NCI-H1930 (cell line): ENCODE results near the gene PSD4.

ENCODE experiments used
- DNase-seq, 2 experiments: peaks; one replicate each; lab custom pipeline; 2025; lab: John Stamatoyannopoulos, UW

The PSD4 gene

DNA sequence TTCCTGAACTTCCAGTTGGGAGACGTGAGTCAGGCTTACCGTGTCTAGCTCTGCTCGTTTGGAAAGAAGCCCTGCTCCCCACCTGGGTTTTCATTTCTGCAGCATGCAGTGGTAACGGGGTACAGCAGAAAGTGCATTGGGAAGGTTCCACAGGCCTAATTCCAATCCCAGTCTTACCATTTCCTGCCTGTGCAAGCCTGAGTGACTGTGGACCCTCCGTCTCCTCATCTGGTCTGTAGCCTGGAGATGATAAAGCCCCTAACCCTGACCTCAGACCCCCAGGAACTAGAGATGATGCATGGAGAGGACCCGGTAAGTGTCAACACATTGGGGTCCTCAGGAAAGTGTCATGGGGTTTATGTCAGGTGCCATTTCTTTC lies 5.8 kb upstream of the PSD4 start:
- no peak for DNase-seq

DNA sequence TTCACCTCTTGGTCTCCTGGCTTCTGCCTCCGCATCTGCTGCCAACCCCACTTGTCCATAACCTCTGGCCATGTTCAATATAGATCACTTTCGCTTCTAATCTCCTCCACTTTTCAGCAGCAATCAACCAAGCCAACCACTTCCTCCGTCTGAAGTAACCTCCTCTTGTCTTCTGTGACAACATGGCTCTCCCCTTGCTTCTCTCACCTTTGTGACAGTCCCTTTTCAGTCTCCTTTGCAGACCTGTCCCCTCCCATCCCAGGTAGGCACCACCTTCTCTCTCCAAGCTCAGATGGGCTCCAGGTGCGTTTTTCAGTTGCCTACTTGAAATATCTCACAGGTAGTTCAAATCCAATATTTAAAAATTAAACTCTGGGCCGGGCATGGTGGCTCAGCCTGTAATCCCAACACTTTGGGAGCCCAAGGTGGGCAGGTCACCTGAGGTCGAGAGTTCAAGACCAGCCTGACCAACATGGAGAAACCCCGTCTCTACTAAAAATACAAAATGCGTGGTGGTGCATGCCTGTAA lies 4.7 kb upstream of the PSD4 start:
- DNase-seq: no peak

DNA sequence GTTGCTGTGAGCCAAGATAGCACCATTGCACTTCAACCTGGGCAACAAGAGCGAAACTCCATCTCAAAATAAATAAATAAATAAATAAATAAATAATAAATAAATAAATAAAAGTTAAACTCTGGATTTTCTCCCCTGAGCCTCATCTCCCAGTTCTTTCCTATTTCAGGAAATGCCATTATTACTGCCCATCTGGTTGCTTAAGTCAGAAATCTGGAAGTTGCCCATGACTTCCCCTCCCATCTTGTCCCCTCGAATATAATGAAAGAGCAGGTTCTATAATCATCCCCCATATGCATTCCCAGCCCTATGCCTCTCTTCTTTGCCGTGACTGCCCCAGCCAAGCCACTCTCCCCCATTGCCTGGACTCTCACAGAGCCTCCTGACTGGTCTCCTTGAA lies 4.2 kb upstream of the PSD4 start:
- DNase-seq: no peak

DNA sequence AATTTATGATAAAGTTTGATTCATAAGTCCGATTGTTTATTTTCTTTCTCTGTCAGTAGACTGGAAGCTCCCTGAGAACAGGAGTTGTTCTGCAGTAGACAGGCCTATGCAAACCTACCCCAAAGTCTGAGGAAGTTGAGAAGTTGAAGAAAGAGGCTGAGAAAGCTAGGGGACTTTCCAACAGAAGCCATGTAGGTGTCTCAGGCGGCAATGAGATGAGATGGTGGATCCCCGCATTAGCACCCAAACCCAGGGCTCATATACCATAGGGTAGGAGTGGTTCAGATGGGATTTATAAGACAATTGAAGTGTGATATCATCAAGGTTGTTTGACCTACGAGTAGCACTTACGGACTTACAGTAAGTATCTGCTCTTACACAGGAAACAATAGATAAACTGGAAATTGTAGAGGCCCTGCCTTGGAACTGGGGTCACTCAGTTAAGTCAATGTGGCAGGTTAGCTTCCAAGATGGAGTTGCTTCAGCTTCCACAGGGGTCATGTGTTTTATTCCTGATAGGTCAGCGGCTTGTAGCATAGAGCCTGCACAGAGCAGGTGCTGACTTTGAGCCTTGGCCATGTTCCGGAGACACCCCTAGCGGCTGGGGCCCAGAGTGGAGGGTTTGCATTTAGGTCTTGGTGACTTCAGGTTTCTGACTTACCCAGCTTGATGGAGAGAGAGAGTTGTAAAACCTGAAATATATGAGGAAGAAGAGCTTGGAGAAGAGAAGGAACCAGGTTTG lies 2.3 kb upstream of the PSD4 start:
- DNase-seq: no peak

DNA sequence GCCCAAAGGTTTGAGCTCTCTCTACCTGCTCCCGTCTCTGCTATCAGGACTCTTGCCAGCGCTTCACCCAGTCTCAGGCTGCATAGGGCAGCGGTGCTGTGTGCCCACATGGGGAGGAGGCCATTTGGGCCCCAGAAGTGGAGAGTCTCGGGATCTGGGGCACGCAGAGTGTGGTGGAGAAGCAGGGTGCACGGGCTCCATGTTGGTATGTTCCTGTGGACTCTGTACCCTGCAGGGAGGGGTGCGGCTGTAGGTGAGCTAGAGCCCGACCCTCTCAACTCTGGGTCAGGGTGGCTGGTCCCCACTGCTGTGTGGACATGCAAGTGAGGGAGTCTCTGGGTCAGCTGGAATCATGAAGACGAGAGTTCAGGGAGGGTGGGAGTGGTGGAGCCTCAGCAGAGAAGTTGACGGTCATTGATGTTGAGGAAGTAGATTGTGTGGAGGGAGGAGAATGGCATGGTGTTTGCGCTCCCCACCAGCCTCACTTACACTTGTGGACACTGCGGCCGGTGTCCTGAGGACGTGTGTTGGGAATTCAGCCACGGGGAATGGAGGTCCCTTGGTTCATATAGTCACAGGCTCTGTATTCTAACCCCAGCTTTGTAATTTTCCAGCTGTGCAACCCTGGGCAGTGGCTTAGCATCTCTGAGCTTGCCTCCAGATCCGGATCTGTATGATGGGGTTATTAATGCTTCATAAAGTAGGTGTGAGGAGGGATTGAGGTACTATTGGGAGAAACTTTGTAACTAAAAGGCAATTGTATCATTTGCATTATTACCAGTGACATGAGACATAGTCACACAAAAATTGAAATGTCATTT lies 840 bp upstream of the PSD4 start:
- no peak for DNase-seq

DNA sequence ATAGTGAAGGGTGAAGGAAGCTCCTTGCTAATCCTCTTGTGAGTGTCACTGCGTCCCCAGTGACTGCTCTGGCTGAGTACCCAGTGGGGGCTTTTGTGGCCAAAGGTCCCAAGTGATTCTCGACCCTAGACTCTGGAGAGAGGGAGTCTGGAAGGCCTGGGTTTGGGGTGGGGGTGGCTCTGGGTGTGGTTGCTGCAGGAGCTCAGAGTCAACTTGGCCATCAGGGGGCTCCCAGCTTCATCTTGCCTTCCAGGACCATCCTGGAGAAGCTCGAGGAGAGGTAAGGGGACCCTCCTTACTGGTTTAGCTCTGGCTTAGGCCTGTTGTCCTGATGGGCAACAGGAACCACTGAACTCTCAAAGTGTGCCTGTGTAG lies 592 bp downstream of the PSD4 start:
- DNase-seq: no peak

DNA sequence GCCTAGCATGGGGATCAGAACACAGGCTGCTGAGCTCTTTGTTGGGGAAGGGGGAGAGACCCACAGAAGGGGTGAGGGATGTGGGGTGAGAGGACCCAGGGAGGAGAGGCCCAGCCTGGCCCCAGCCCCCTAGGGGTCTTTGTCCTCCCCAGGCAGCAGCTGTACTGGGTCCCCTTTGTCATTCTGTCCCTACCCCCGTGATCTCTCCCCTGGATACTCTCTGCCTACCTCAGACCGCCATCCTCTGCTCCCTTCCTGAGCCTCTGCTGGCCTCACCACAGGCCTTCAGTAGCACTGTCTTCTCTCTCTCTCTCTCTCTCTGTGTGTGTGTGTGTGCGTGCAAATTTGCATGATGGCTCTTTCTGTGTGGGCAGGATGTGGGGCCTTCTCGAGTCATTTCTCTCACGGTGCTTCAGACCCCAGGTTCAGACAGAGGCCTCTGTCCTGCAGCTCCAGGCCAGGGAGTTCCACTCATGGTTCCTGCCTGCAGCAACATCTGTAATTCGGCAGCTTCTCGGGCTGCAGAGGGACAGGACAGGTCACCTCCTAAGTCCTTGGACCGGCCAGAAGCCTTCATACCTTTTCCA lies 1.4 kb downstream of the PSD4 start:
- DNase-seq: no peak

DNA sequence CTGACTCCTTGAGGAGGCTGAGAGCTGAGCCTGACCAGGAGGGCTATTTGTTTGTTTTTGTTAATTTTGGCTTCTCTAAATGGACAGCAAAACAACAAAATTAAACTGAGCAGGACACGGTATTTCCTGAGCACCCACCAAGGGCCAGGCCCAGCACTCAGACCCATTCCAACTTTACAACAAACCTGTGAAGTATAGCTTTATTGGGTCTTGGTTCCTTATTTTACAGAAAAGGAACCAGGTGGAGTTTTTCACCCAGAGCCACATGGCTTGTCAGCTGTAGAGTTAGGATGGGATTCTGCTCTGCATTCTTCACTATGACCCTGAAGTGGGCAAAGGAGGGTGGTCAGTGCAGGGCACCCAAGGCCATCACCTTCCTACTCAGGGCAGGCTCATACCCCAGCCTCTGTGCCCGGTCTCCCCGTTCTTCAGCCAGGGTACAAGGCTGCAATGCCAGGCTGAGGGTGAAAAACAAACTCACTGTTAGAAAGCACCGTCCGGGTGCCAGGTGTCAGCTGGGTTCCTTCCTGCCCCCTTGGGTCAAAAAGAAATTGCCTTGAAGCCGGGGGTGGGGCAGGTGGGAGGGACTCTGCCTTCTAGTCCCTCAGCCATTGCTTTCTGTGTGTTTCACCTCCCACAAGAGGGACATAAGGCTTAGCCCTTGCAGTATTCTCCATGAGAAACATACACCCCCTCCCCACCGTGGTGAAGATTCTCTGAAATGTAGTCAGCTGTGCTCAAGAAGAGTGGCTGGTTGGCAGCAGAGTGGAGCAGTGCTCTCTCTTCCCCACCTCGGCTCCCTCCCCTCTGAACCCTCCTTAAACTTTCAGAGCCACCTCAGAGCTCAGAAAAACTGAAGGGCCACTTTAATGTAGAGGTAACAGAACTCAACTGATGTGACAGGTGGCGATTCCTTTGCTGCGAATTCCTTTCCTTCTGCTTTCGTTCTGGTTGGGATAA lies 2.2 kb downstream of the PSD4 start:
- DNase-seq: no peak

DNA sequence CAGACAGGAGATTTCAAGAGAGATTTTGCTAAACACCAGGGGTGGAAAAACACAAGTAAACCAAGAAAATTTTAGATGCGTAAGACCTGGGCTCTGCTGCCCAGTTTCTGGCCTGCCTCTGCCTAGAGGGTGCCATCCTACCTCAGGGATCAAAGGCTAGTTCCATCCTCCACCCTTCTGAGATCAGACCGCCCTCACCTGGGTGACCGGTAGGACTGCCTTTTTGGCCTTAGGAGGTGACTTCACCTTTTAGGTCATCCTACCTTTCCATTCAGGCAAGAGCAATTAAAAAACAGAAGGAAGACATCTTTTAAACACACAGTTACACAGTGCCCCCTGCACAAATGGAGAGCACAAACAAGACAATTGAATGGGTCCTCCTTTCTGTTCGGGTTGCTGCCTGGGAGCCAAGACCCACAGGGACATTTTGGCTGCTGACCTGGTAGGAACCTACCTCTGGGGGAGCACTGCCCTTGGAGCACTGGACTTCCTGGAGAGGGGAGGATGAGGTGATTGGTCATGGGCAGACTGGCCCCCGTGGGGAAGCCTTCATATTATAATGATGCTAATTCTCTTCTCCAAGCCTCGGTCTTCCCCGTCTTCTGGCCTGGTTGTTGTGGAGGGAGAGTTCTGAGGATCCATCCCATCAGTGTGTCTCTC lies 3.1 kb downstream of the PSD4 start:
- DNase-seq: no peak

DNA sequence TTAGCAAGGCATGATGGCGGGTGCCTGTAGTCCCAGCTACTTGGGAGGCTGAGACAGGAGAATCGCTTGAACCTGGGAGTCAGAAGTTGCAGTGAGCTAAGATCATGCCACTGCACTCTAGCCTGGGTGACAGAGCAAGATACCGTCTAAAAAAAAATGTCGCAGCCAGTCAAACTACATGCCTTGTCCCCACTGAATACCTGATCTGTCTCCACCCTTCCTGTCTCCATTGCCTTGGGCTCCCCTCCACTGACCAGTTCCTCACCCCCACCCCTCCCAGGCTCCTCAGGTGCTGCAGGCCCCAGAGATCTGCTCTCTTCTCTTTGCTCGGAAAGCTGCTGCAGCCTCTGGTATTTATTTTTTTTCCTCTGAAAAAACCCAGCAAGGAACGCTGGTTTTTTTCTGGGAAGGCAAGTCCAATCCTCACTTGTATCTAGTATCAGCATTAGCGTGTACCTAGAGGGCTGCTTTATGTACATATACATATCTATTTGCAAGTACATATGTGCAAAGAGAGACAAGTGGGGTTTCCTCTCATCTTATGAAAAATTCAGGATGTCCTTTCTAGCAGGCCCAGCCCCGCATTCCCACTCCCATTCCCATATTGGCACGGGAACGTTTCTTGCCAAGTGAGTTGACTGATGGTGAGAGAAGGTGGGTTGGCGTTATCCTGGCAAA lies 4.4 kb downstream of the PSD4 start:
- no peak for DNase-seq

DNA sequence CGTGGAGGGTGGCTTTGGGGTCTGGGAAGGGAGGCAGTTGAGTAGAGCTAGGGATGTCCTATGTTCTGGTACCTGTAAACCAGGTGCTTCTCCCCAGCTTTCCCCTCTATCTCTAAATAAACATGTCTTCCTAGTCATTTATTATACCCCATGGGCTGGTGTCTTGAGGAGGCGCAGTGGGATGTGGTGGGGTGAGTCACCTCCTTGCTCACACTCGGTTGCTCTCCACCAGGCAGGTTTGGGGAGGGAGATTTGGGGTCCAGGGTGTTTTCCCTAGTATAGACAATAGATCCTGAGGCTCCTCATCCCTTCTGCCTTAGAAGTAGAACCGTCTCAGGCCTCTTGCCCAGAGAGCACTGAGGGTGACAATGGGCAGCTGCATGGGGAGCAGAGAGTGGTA lies 5.1 kb downstream of the PSD4 start:
- DNase-seq: no peak

DNA sequence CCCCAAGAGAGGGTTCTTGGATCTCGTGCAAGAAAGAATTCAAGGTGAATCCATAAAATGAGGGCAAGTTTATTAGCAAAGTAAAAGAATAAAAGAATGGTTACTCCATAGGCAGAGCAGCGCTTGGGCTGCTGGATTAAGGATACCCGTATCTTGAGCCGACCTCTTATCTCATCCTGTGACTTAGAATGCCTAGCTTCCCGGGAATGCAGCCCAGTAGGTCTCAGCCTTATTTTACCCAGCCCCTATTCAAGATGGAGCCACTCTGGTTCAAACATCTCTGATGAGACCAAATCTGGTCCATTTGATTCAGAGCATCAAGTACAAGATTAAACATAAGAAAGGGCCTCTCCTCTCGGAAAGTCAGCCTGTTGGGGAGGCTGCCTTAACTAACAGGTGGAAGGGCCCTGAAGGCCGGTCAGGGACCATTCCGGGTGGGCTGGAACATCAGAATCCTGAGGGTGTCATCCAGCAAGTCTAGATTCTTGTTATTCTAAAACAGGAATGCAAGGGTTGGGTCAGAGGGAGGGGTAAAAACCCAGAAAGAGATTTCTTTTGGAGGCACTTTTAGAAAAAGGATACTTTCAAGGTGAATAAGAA lies 5.8 kb downstream of the PSD4 start:
- DNase-seq: no peak

DNA sequence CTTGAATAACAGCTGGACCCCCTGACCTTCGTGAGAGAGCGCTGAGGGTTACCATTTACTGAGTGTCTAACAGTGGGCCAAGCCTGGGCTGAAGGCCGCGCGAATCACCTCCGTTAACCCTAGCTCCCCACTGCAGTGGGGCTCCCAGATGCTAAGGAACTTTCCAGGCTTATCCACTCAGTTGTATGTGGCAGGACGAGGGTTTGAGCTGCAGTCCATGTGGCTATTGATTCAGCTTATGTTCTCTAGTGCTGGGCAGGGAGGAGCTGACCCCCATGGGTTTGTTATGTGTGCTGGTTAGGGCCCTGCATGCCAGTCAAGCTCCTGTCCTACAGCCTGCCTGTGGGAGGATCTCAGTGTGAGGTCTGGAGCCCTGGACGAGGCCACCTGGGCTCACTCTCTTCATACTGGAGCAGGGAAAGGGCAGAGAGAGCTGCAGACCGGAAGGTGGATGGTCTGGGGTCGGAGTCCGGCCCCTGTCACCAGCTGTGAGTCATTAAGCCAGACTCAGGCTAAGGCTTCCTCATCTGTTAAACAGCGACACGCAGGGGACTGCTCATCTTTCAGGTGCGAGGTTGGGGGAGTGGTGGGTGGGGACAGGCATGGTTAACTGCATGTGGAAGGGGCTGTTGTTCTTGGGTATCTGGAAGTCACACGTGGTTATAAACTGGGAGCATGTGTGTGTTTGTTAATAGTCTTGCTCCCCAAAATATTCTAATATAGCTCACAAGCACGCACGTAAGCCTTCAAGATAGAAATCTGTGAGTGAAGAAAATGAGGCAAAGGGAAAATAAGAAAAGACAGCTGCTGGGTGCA lies 6.6 kb downstream of the PSD4 start:
- no peak for DNase-seq

DNA sequence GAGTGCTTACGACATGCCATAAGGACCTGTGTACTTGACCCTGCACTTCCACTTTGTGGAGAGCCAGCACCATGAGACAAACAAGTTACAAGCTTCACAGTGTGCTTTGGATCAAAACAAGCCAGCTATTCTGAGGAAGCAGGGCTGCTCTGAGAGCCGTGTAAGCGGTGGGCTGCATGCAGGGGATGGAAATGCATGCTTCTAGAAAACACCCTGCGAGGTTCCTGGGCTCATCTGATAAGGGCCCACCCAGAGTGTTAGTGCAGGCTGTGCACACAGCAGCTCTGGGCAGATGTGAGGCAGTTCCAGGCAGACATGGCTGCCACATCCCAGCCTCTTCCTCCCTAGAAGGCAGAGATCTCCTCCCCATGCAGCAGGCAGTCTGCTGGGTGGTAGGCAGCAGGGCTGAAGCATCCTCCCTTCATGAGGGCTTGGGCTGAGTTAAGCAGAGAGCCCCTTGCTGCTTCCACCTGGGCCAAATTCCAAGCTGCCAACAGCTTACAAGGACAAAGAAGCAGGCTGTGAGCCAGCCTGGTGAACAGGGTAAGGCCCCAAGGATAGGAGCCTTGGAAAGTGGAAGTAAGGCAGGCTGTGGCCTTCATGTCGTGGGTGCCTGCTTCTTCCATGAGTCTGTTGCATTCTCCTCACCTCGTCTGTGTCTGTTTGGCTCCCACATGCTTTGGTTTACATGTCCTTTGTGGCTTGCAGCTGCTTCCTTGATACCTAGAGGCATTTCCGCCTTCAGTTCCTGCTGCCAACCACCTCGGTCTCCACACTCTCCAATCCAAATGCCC lies 7.7 kb downstream of the PSD4 start:
- no peak for DNase-seq

DNA sequence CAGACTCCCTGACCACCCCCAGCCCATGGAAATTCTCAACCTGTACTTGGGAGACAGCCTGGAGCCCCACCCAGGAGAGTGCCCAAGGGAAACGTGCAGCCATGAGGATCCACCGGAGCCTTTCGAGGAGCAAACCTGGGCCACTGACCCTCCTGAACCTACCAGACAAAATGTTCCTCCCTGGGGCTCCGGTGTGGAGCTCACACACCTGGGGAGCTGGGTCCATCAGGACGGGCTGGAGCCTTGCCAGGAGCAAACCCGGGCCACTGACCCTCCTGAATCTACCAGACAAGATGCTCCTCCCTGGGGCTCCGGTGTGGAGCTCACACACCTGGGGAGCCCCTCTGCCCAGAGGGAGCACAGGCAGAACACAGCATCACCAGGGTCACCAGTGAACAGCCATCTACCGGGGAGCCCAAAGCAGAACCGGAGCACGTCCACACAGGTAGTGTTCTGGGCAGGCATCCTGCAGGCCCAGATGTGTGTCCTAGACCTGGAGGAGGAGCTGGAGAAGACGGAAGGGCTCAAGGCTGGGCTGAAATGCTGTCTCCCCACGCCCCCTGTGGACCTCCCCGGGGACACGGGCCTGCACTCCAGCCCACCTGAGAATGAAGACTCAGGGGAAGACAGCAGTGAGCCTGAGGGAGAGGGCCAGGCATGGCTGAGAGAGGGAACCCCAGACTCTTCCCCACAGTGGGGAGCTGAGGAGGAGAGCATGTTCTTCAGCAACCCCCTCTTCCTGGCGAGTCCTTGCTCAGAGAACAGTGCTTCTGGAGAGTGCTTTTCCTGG lies 8.9 kb downstream of the PSD4 start:
- no peak for DNase-seq

DNA sequence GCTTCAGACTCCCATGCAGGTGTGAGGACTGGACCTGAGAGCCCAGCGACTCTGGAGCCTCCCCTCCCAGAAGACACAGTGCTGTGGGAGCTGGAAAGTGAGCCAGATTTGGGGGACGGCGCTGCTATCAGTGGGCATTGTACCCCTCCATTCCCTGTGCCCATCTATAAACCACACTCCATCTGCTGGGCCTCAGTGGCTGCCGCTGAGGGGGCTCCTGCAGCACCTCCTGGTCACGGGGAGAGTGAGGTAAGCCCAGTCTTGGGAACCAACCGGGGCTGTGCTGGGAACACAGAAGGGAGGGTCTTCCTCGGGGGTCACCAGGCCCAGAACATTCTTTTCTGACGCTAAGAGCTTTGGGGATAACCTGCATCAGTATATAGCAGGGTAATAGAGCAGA lies 9.5 kb downstream of the PSD4 start:
- no peak for DNase-seq

DNA sequence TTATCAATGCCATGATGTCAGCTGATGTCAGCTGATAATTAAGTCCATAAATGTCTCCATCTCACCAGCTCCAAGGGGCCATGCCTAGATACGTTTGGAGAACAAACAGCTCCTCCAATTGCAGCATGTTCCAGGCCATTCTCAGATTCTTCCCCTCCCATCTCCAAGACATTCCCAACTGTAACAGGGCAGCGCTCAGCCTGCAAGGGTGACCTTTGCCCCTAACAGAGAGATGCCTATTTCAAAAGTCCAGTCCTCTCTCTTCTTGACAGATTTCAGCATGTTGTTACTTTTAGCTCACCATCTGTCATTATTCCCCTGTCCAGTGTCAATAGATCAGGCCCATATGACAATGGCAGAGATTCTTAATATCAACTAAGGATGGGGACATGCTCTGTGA lies 9.9 kb downstream of the PSD4 start:
- no peak for DNase-seq
